Measurements from ENCODE around the gene RASGRF1. TPM values are rescaled to one million over a fixed set of nuclear protein-coding genes. Genes with fewer than 3 reads are reported as not detected.

The RASGRF1 gene
- total RNA-seq, 1 donor, result under 0.01 TPM

GRCh38 chr15:78934655-78935023, 155.9 kb downstream of the RASGRF1 start:
- H3K27ac ChIP-seq (ENCODE audit: low read depth, low read length), result no peak overlapping the region
- H3K4me1 ChIP-seq (ENCODE audit: insufficient read depth, low read length), result peaks cover 28% of the 10 kb centered on the region
- no peaks in the 10 kb centered on the region for H3K36me3 ChIP-seq (ENCODE audit: insufficient read depth, low read length)
- no peak for TF ChIP-seq CTCF (IDR thresholded peaks at IDR 0.05; ENCODE audit: extremely low read depth, low read depth, low read length)
- no peak overlapping the region for H3K4me2 ChIP-seq (ENCODE audit: insufficient read depth, low read length)
- H4K20me1 ChIP-seq (ENCODE audit: insufficient read depth, low read length), result no peaks in the 10 kb centered on the region
- H3K79me2 ChIP-seq (ENCODE audit: insufficient read depth, low read length), result no peaks in the 10 kb centered on the region
- peaks cover 15% of the 10 kb centered on the region for H3K27me3 ChIP-seq (ENCODE audit: insufficient read depth, low read length)
- no peak overlapping the region for H2AFZ ChIP-seq (ENCODE audit: low read length)
- H3K4me3 ChIP-seq (ENCODE audit: insufficient read depth, low read length), result no peak overlapping the region
- H3K9me3 ChIP-seq (ENCODE audit: low read depth, low read length), result no peaks in the 10 kb centered on the region
- DNase-seq (ENCODE audit: insufficient read length, low spot score, missing footprints), result no peak

GRCh38 chr15:78933823-78934654, 156.5 kb downstream of the RASGRF1 start:
- Histone ChIP-seq H3K36me3 (ENCODE audit: insufficient read depth, low read length) (no peaks in the 10 kb centered on the region), H3K27ac (ENCODE audit: low read depth, low read length) (no peak overlapping the region), H3K79me2 (ENCODE audit: insufficient read depth, low read length) (no peaks in the 10 kb centered on the region), H3K4me2 (ENCODE audit: insufficient read depth, low read length) (peak overlapping the region; percentile 30), H2AFZ (ENCODE audit: low read length) (no peak overlapping the region), H3K4me3 (ENCODE audit: insufficient read depth, low read length) (no peak overlapping the region), H4K20me1 (ENCODE audit: insufficient read depth, low read length) (no peaks in the 10 kb centered on the region), H3K4me1 (ENCODE audit: insufficient read depth, low read length) (peaks cover 28% of the 10 kb centered on the region), H3K27me3 (ENCODE audit: insufficient read depth, low read length) (peaks cover 15% of the 10 kb centered on the region), H3K9me3 (ENCODE audit: low read depth, low read length) (no peaks in the 10 kb centered on the region)
- TF ChIP-seq CTCF (IDR thresholded peaks at IDR 0.05; ENCODE audit: extremely low read depth, low read depth, low read length), result no peak
- DNase-seq (ENCODE audit: insufficient read length, low spot score, missing footprints), result peak; percentile 91

DNA sequence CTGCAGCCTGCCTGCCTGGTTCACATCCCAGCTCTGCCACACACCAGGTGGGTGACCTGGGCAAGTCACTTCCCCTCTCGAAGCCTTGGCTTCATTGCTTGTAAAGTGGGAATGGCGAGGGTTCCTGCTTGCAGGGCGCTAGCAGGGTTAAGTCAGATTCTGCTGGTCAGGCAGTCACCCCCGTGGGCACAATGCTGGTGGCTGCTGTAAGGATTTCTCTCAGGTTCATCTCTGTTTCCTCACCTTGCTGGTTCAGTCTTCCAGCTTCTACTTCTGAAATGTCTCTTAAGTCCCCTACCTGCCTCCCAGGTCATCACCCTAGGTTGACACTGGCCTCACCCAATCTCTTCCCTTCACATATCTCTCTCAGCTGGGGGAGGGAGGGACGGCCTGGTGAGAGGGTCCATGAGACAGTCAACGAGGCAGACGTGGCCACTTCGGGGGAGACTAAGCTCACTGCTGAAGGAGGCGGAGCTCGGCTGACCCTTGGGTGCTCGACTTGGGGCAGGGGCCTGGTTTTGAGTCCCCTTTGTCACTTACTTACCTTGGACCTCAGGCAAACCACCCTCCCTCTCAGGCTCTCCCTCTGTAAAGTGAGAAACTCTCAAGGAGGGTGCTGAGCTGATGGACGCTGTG, 157.3 kb downstream of the RASGRF1 start:
- Histone ChIP-seq H4K20me1 (ENCODE audit: insufficient read depth, low read length) (no peaks in the 10 kb centered on the region), H2AFZ (ENCODE audit: low read length) (no peak overlapping the region), H3K4me2 (ENCODE audit: insufficient read depth, low read length) (no peak overlapping the region), H3K9me3 (ENCODE audit: low read depth, low read length) (no peaks in the 10 kb centered on the region), H3K27me3 (ENCODE audit: insufficient read depth, low read length) (peaks cover 15% of the 10 kb centered on the region), H3K4me3 (ENCODE audit: insufficient read depth, low read length) (no peak overlapping the region), H3K27ac (ENCODE audit: low read depth, low read length) (no peak overlapping the region), H3K79me2 (ENCODE audit: insufficient read depth, low read length) (no peaks in the 10 kb centered on the region), H3K36me3 (ENCODE audit: insufficient read depth, low read length) (no peaks in the 10 kb centered on the region), H3K4me1 (ENCODE audit: insufficient read depth, low read length) (peaks cover 28% of the 10 kb centered on the region)
- TF ChIP-seq CTCF (IDR thresholded peaks at IDR 0.05; ENCODE audit: extremely low read depth, low read depth, low read length), result no peak
- DNase-seq (ENCODE audit: insufficient read length, low spot score, missing footprints), result no peak

GRCh38 chr15:78932258-78932808, 158.2 kb downstream of the RASGRF1 start:
- Histone ChIP-seq H3K27ac (ENCODE audit: low read depth, low read length) (no peak overlapping the region), H3K4me3 (ENCODE audit: insufficient read depth, low read length) (no peak overlapping the region), H3K36me3 (ENCODE audit: insufficient read depth, low read length) (no peaks in the 10 kb centered on the region), H3K27me3 (ENCODE audit: insufficient read depth, low read length) (peaks cover 15% of the 10 kb centered on the region), H3K4me2 (ENCODE audit: insufficient read depth, low read length) (no peak overlapping the region), H3K9me3 (ENCODE audit: low read depth, low read length) (no peaks in the 10 kb centered on the region), H3K4me1 (ENCODE audit: insufficient read depth, low read length) (peaks cover 27% of the 10 kb centered on the region), H4K20me1 (ENCODE audit: insufficient read depth, low read length) (no peaks in the 10 kb centered on the region), H3K79me2 (ENCODE audit: insufficient read depth, low read length) (no peaks in the 10 kb centered on the region), H2AFZ (ENCODE audit: low read length) (no peak overlapping the region)
- DNase-seq (ENCODE audit: insufficient read length, low spot score, missing footprints), result no peak
- TF ChIP-seq CTCF (IDR thresholded peaks at IDR 0.05; ENCODE audit: extremely low read depth, low read depth, low read length), result no peak

All from osteoblast (primary cell).